Stimulated activated CD4-positive, alpha-beta T cell treated with anti-CD3 and anti-CD28 coated beads, TNF-alpha, amount 100 ng/mL, for 1 hour (primary cell): Measurements from ENCODE around the gene CD180.
A peak's percentile ranks its signal among the peaks of the same experiment; 100 is the strongest.

Source experiments
- DNase-seq, 3 donors: peaks; one replicate each; pipeline ENCODE4 v3.0.0-alpha.2; 2020; ENCODE audit warnings: low read depth in 3 of 3, low spot score in 1 of 3

CD180 gene

GRCh38 chr5:67196537-67197059 is at the start of gene CD180:
Gene CD180 (minus strand): TSS chr5:67196799. CDS start chr5:67196641, 158 bp downstream.
- DNase-seq: no peak

- no peak for DNase-seq
Observed at GRCh38 chr5:67246108-67246507, 49.5 kb upstream of the CD180 start.

GRCh38 chr5:67245259-67245846 is 48.8 kb upstream of the CD180 start:
- DNase-seq: no peak

GRCh38 chr5:67244345-67244793 is 47.8 kb upstream of the CD180 start:
- no peak for DNase-seq

- no peak for DNase-seq
Observed at GRCh38 chr5:67243944-67244343, 47.3 kb upstream of the CD180 start.

GRCh38 chr5:67243349-67243748 is 46.8 kb upstream of the CD180 start:
- DNase-seq: no peak

GRCh38 chr5:67241326-67241725 is 44.7 kb upstream of the CD180 start:
- no peak for DNase-seq

- DNase-seq: no peak
Observed at GRCh38 chr5:67240846-67241245, 44.2 kb upstream of the CD180 start.

GRCh38 chr5:67240065-67240464 is 43.5 kb upstream of the CD180 start:
- DNase-seq: no peak

GRCh38 chr5:67238191-67238590 is 41.6 kb upstream of the CD180 start:
- no peak for DNase-seq

GRCh38 chr5:67235399-67236110 is 39.0 kb upstream of the CD180 start:
- DNase-seq: no peak

GRCh38 chr5:67234671-67235176 is 38.1 kb upstream of the CD180 start:
- no peak for DNase-seq

- DNase-seq: no peak
Observed at GRCh38 chr5:67233075-67233474, 36.5 kb upstream of the CD180 start.

- DNase-seq: no peak
Observed at GRCh38 chr5:67223211-67223610, 26.6 kb upstream of the CD180 start.

- no peak for DNase-seq
Observed at GRCh38 chr5:67222243-67223025, 25.8 kb upstream of the CD180 start.

- DNase-seq: peak in 1 of 3 donors; percentile 25
Observed at GRCh38 chr5:67221487-67222242, 25.1 kb upstream of the CD180 start.

- DNase-seq: no peak
Observed at GRCh38 chr5:67216564-67216963, 20.0 kb upstream of the CD180 start.

- DNase-seq: peak; percentile 13 to 41 (median 35)
Observed at GRCh38 chr5:67215519-67216471, 19.2 kb upstream of the CD180 start.

- no peak for DNase-seq
Observed at GRCh38 chr5:67214707-67215447, 18.3 kb upstream of the CD180 start.
